ENCODE measurements around the gene NRIP2.

NRIP2 gene

GRCh38 chr12:2841056-2841650 is 6.3 kb upstream of the NRIP2 start:
- ATAC-seq (ENCODE audit: insufficient read depth, low read depth) = no peak
- no peak overlapping the region for H3K4me2 ChIP-seq (ENCODE audit: insufficient read depth, low read length)
- H3K9ac ChIP-seq (ENCODE audit: low read depth, low read length) = no peak overlapping the region
- no peak for DNase-seq
- peaks cover 24% of the 10 kb centered on the region; the same call in 1 of the 2 replicates for H3K36me3 ChIP-seq (ENCODE audit: insufficient read depth, low read length)
- H3K27ac ChIP-seq (ENCODE audit: low read length) = no peak overlapping the region
- no peak overlapping the region for H2AFZ ChIP-seq (ENCODE audit: low read depth, low read length)
- no peaks in the 10 kb centered on the region for H3K79me2 ChIP-seq (ENCODE audit: insufficient read depth, low read length)
- no peak overlapping the region for H3K4me3 ChIP-seq (ENCODE audit: low read depth in 1 of 2, low read length in 2 of 2)
- H3K4me1 ChIP-seq (ENCODE audit: insufficient read depth, low read length) = no peaks in the 10 kb centered on the region
- H3K9me3 ChIP-seq (ENCODE audit: insufficient read depth, low read length, severe bottlenecking) = no peaks in the 10 kb centered on the region
- no peak for TF ChIP-seq CTCF (IDR thresholded peaks at IDR 0.05; ENCODE audit: borderline replicate concordance, extremely low read depth, low read length, poor library complexity, severe bottlenecking)
- no peak for TF ChIP-seq EZH2 (IDR thresholded peaks at IDR 0.05; ENCODE audit: borderline replicate concordance, low read depth, low read length, severe bottlenecking)
- H4K20me1 ChIP-seq (ENCODE audit: insufficient read depth, low read length) = no peaks in the 10 kb centered on the region
- no peaks in the 10 kb centered on the region for H3K27me3 ChIP-seq (ENCODE audit: insufficient read depth, low read length, poor library complexity)

- no peaks in the 10 kb centered on the region for H4K20me1 ChIP-seq (ENCODE audit: insufficient read depth, low read length)
- no peaks in the 10 kb centered on the region for H3K4me1 ChIP-seq (ENCODE audit: insufficient read depth, low read length)
- H3K27me3 ChIP-seq (ENCODE audit: insufficient read depth, low read length, poor library complexity) = no peaks in the 10 kb centered on the region
- no peak overlapping the region for H3K9ac ChIP-seq (ENCODE audit: low read depth, low read length)
- H3K4me2 ChIP-seq (ENCODE audit: insufficient read depth, low read length) = no peak overlapping the region
- H3K79me2 ChIP-seq (ENCODE audit: insufficient read depth, low read length) = no peaks in the 10 kb centered on the region
- no peaks in the 10 kb centered on the region for H3K9me3 ChIP-seq (ENCODE audit: insufficient read depth, low read length, severe bottlenecking)
- H3K4me3 ChIP-seq (ENCODE audit: low read depth in 1 of 2, low read length in 2 of 2) = no peak overlapping the region
- TF ChIP-seq EZH2 (IDR thresholded peaks at IDR 0.05; ENCODE audit: borderline replicate concordance, low read depth, low read length, severe bottlenecking) = no peak
- no peak for TF ChIP-seq CTCF (IDR thresholded peaks at IDR 0.05; ENCODE audit: borderline replicate concordance, extremely low read depth, low read length, poor library complexity, severe bottlenecking)
- no peak overlapping the region for H2AFZ ChIP-seq (ENCODE audit: low read depth, low read length)
- no peak for ATAC-seq (ENCODE audit: insufficient read depth, low read depth)
- DNase-seq = no peak
- H3K27ac ChIP-seq (ENCODE audit: low read length) = no peak overlapping the region
- H3K36me3 ChIP-seq (ENCODE audit: insufficient read depth, low read length) = peaks cover 17% of the 10 kb centered on the region; the same call in 1 of the 2 replicates
Observed at GRCh38 chr12:2836574-2836973, 1.7 kb upstream of the NRIP2 start.

GRCh38 chr12:2835691-2836403 is 1.0 kb upstream of the NRIP2 start:
- no peak overlapping the region for H3K4me3 ChIP-seq (ENCODE audit: low read depth in 1 of 2, low read length in 2 of 2)
- H3K9ac ChIP-seq (ENCODE audit: low read depth, low read length) = no peak overlapping the region
- DNase-seq (no peak), ATAC-seq (ENCODE audit: insufficient read depth, low read depth) (no peak)
- H3K27ac ChIP-seq (ENCODE audit: low read length) = no peak overlapping the region
- H3K27me3 ChIP-seq (ENCODE audit: insufficient read depth, low read length, poor library complexity) = no peaks in the 10 kb centered on the region
- H2AFZ ChIP-seq (ENCODE audit: low read depth, low read length) = no peak overlapping the region
- no peaks in the 10 kb centered on the region for H4K20me1 ChIP-seq (ENCODE audit: insufficient read depth, low read length)
- H3K36me3 ChIP-seq (ENCODE audit: insufficient read depth, low read length) = peaks cover 11% of the 10 kb centered on the region; the same call in 1 of the 2 replicates
- H3K4me1 ChIP-seq (ENCODE audit: insufficient read depth, low read length) = no peaks in the 10 kb centered on the region
- H3K4me2 ChIP-seq (ENCODE audit: insufficient read depth, low read length) = no peak overlapping the region
- TF ChIP-seq CTCF (IDR thresholded peaks at IDR 0.05; ENCODE audit: borderline replicate concordance, extremely low read depth, low read length, poor library complexity, severe bottlenecking) = no peak
- TF ChIP-seq EZH2 (IDR thresholded peaks at IDR 0.05; ENCODE audit: borderline replicate concordance, low read depth, low read length, severe bottlenecking) = no peak
- no peaks in the 10 kb centered on the region for H3K79me2 ChIP-seq (ENCODE audit: insufficient read depth, low read length)
- H3K9me3 ChIP-seq (ENCODE audit: insufficient read depth, low read length, severe bottlenecking) = no peaks in the 10 kb centered on the region

Data from DND-41 (cell line).